H1 (cell line): ENCODE measurements around the gene PLCXD1. TPM values are rescaled to one million over a fixed set of nuclear protein-coding genes. Genes with fewer than 3 reads are reported as not detected.

Experiments
- ATF3 ChIP-seq: IDR thresholded peaks from 2 replicates; pipeline ENCODE4 v1.6.1; 2011; ENCODE audit warnings: low read depth, mild to moderate bottlenecking, low read length; ENCODE audit not compliant: insufficient read depth
- JUN ChIP-seq: IDR thresholded peaks from 2 replicates; pipeline ENCODE4 v1.6.1; 2011; ENCODE audit warnings: low read depth, mild to moderate bottlenecking, improper control_type of control experiment, low read length
- RAD21 ChIP-seq, 2 experiments: IDR thresholded peaks in 1 of 2; conservative IDR thresholded peaks in 1 of 2; 2 replicates each; pipeline ENCODE4 v1.6.1; 2011; ENCODE audit warnings: low read depth in 2 of 2, low read length in 2 of 2, improper control_type of control experiment in 1 of 2, inconsistent platforms in 1 of 2, mild to moderate bottlenecking in 1 of 2, moderate library complexity in 1 of 2
- RFX5 ChIP-seq: IDR thresholded peaks from 2 replicates; pipeline ENCODE4 v1.6.1; 2011; ENCODE audit warnings: low read depth, low read length, improper control_type of control experiment, borderline replicate concordance
- SIN3A ChIP-seq, 2 experiments: IDR thresholded peaks in 1 of 2; conservative IDR thresholded peaks in 1 of 2; 2 replicates each; pipeline ENCODE4 v1.6.1; 2011 to 2012; ENCODE audit warnings: low read length in 2 of 2, improper control_type of control experiment in 1 of 2, low read depth in 1 of 2, mild to moderate bottlenecking in 1 of 2
- SIRT6 ChIP-seq: IDR thresholded peaks from one replicate; pipeline ENCODE4 v1.7.1; 2012; ENCODE audit warnings: low read length, inconsistent platforms
- TAF7 ChIP-seq: optimal IDR thresholded peaks from 2 replicates; pipeline ENCODE3; 2011; ENCODE audit warnings: low read depth, mild to moderate bottlenecking, inconsistent platforms, low read length, moderate library complexity, borderline replicate concordance
- TEAD4 ChIP-seq: IDR thresholded peaks from 2 replicates; pipeline ENCODE4 v1.6.1; 2012; ENCODE audit warnings: low read depth, low read length, inconsistent platforms, mixed read lengths
- polyA plus RNA-seq, 7 experiments: library from polyadenylated mRNA; depleted of rRNA in 3 of 7; stranded (reverse) in 5 of 7; unstranded in 2 of 7; fragments of >200 nt in 5 of 7; fragments of 200-250 nt in 2 of 7; gene quantifications; 1 replicate in 5 of 7; 2 replicates in 1 of 7; 4 replicates in 1 of 7; pipeline versions ENCODE4 v1.2.1 to v1.2.3, GENCODE V29; 2011 to 2013; ENCODE audit warnings: missing spikeins in 2 of 7, mixed read lengths in 2 of 7
- total RNA-seq: library from RNA; stranded (reverse); fragmentation: NEBNext Ultra II Directional; extraction: Animal tissue kit (Norgen Biotek cat#: 25700); gene quantifications from 2 replicates; pipeline ENCODE4 v1.2.1, GENCODE V29; 2021

PLCXD1 gene
- total and polyA plus RNA-seq, 2 of the 8 experiments (the other 6 are each of a cell fraction or from before 2014, with no cell fraction given) = 93.6 to 124 TPM

- TF ChIP-seq TAF7 = no peak
- no peak for TF ChIP-seq TEAD4
- TF ChIP-seq RFX5 = no peak
- TF ChIP-seq SIRT6 = no peak
- no peak for TF ChIP-seq ATF3
- no peak for TF ChIP-seq JUN
- no peak for TF ChIP-seq RAD21 (IDR thresholded peaks at IDR 0.05 in 1 of 2, conservative IDR thresholded peaks at IDR 0.05 in 1 of 2; ENCODE audit: low read depth in 2 of 2, low read length in 2 of 2)
- no peak for TF ChIP-seq SIN3A (conservative IDR thresholded peaks at IDR 0.05 in 1 of 2, IDR thresholded peaks at IDR 0.05 in 1 of 2; ENCODE audit: low read depth in 1 of 2, low read length in 2 of 2)
- TF ChIP-seq, all 59 proteins: peak for 0
Measured at GRCh38 chrX:257681-258289, 23.4 kb upstream of the PLCXD1 start (continued).
